ENCODE measurements around the gene ABCG1.

The ABCG1 gene

GRCh38 chr21:42317341-42317741 is 98.4 kb downstream of the ABCG1 start:
- DNase-seq (ENCODE audit: extremely low read depth in 1 of 2, low read depth in 1 of 2) = no peak

GRCh38 chr21:42317826-42318746 is 99.1 kb downstream of the ABCG1 start:
- no peak for DNase-seq (ENCODE audit: extremely low read depth in 1 of 2, low read depth in 1 of 2)

DNA sequence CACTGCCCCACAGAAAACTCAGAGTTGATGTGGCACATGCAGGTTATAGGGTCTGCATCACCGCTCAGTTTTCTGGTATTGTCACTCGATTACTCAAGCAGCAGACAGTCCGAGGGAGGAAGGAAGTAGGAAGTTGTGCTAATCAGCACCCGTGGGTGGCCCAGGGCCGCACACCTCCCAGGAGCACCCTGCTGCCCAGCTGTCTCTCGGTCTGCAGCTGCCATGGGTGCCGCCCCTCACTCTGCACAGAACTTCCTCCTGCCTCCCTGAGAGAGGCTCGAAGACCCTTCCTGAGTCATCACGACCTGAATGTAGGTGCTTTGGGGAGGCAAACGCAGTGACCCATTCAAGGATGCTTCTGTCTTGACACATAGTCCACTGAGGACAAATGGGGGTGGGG is 100.4 kb downstream of the ABCG1 start:
- no peak for DNase-seq (ENCODE audit: extremely low read depth in 1 of 2, low read depth in 1 of 2)

DNA sequence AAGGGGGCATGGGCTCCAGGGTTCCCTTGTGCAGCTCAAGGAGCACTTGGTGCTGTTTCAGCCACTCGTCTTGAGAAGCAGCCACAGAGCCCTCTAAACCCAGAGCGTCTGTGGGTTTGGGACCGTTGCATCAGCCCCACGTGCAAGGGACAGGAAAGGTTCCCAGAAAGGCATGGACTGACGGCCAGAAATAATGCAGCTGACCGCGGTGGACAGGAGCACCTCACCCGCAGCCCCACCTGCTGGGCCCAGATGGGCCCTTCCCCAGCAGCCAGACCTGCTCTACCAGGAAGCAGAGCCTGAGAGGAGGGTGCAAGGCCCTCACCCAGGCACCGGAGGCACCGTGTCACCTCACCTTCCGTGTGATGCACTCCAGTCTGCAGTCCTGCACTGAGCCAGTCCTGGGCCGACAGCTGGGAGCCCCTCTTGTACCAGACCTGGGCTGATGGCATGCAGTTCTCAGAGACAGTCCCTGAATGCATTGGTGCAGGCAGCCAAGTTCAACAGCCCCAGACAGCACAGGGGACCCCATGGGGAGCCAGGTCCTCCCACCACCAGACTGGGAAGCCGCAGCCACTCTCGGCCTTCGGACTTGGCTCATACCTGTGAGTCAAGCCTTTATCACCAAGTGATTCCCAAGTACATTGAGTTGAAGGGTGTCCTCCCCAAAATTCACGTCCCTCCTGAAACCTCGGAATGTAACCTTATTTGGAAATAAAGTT is 101.1 kb downstream of the ABCG1 start:
- DNase-seq (ENCODE audit: extremely low read depth in 1 of 2, low read depth in 1 of 2) = no peak

GRCh38 chr21:42320791-42321190 is 101.9 kb downstream of the ABCG1 start:
- DNase-seq (ENCODE audit: extremely low read depth in 1 of 2, low read depth in 1 of 2) = no peak

DNA sequence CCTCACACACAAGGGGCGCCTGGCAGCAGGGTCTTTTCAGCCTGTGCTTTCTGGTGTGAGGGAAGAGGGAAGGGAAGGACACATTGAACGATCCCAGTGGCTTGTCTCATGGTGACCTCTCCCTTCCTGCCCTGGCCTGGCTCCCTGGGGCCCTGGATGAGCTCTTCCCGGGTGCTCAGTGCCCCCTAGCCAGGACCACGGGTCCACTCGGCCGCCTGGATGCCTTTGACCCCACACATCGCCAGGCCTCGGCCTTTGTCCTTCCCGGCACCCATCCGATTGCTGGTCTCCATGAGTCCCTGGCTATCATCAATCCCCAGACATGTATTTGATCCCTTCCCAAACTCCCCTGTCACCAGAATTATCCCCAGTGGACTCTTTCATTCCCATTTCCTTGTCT is 102.3 kb downstream of the ABCG1 start:
- DNase-seq (ENCODE audit: extremely low read depth in 1 of 2, low read depth in 1 of 2) = no peak

GRCh38 chr21:42321845-42322244 is 102.9 kb downstream of the ABCG1 start:
- no peak for DNase-seq (ENCODE audit: extremely low read depth in 1 of 2, low read depth in 1 of 2)

GRCh38 chr21:42324896-42325295 is 106.0 kb downstream of the ABCG1 start:
- no peak for DNase-seq (ENCODE audit: extremely low read depth in 1 of 2, low read depth in 1 of 2)

- no peak for DNase-seq (ENCODE audit: extremely low read depth in 1 of 2, low read depth in 1 of 2)
Measured at GRCh38 chr21:42330380-42331371, 111.7 kb downstream of the ABCG1 start.

DNA sequence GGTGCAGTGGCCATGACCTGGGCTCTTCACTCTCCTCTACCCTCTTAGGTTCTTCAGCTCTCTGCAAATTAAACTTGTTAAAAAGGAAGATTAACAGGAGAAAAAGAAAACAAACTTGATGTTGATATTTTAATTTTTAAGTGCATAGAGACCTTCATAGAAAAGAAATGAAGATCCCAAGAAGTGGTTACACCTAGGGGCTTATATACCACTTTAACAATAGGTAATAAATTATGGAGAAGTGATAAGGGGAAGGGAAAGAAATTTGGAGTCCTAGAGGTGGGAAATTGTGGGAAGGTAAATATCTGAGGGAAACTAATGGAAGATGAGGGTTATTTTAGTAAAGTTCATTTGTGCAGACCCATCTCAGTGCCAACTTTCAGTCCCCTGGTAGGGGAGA is 112.7 kb downstream of the ABCG1 start:
- DNase-seq (ENCODE audit: extremely low read depth in 1 of 2, low read depth in 1 of 2) = no peak

DNA sequence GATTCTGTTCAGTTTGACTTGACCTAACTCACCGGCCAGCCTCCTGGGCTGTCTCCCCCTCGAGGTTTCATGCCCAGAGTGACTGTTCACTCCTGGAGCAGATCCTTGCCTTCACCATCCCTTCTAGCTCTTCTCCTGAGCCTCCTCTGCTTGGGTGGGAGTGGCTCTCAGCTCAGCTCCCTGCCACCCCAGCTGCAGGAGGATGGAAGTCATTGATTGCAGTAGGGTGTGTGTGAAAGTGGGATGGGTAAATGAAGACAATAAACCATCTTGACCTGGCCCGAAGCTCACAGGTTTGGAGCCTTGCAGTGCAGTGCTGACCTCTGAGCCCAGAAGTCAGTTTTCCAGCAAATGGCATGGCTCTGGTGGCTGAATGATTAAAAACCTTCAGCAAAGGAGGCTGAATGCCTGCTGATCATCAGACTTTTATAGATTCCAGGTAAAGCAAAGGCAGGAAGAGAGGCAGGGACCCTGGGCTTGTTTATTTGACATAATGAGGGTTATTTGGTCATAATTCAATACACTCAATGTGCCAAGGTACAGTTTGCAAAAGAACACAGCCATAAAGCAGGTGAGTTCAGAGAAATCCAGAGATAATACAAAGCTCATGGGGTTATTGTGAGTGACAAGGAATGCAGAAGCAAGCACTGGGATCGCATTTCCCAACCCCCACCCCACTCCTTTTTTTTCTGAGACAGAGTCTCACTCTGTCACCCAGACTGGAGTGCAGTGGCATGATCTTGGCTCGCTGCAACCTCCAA is 113.8 kb downstream of the ABCG1 start:
- DNase-seq (ENCODE audit: extremely low read depth in 1 of 2, low read depth in 1 of 2) = no peak

DNA sequence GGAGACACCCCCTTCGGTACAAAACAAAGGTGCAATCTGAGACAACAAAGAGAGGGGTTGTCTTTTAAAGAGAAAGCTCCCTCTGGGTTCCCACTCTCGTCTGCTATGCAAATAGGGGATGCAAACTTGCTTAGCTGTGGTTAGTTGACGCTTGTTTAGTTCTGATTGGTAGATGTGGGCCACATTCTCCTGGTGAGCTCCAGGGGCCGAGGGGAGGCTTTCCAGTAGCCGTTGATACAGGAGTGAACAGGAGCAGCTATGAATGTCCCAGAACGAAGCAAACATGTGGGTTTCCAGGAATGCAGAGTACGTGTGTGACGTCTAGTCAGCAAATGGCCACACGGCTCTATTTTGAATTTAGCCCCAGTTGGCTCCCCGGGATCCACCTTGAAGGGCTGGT is 117.1 kb downstream of the ABCG1 start:
- no peak for DNase-seq (ENCODE audit: extremely low read depth in 1 of 2, low read depth in 1 of 2)

DNA sequence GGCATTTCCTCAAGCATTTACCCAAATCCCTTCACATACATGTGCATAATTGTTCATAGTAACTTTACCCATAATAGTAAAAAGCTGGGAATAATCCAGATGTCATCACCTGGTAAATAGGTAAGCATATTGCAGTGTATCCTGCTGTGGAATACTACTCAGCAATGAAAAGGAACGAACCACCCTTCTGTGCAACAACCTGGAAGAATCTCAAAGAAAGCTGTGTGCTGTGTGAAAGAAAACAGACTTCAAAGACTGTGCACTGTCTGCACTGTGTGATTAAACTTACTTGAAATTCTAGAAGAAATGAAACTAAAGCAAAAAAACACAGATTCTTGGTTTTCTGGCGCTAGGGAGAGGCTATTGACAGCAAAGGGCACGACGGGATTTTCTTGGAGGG is 118.3 kb downstream of the ABCG1 start:
- DNase-seq (ENCODE audit: extremely low read depth in 1 of 2, low read depth in 1 of 2) = no peak

DNA sequence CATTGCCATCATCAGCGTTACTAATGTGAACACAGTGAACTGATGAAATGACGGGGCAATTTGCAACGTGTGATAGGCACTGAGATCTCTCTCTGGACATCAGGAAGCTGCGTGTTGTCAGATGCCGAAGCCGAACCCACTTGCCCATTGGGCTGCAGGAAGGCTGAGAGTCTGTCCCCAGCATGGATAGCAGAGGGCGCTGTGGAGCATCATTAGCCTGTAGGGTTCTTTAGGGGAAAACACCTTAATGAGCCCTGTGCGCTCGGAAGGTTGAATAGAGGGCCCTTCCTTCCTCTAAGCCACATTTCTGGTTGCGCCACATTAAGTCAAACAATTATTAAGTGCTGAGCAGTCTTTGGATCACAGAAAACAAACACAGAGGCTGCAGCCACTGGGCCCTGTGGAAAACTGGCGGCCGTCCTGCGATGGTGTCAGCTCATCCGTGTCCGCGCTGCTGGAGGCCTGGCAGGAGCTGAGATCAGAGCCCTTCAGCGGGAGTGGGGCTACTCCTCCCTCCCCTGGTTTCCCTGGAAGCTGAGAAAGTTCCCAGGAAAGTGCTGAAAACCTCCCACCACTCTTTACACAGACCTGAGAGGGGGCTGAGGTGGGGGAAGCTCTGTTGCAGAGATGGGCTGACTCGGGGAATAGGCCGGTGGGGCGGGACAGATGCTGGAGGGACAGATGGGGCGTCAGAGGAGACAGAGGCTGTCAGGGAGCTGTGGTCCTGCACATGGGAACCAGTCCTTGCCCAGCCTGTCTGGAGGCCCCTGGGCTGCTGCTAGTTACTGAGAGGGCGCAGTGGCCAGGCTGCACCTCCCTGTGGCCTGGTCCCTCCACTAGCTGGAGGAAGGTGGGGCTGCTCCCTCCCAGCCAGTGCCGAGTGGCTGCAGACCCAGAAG is 119.1 kb downstream of the ABCG1 start:
- DNase-seq (ENCODE audit: extremely low read depth in 1 of 2, low read depth in 1 of 2) = peak; percentile 67 to 75

DNA sequence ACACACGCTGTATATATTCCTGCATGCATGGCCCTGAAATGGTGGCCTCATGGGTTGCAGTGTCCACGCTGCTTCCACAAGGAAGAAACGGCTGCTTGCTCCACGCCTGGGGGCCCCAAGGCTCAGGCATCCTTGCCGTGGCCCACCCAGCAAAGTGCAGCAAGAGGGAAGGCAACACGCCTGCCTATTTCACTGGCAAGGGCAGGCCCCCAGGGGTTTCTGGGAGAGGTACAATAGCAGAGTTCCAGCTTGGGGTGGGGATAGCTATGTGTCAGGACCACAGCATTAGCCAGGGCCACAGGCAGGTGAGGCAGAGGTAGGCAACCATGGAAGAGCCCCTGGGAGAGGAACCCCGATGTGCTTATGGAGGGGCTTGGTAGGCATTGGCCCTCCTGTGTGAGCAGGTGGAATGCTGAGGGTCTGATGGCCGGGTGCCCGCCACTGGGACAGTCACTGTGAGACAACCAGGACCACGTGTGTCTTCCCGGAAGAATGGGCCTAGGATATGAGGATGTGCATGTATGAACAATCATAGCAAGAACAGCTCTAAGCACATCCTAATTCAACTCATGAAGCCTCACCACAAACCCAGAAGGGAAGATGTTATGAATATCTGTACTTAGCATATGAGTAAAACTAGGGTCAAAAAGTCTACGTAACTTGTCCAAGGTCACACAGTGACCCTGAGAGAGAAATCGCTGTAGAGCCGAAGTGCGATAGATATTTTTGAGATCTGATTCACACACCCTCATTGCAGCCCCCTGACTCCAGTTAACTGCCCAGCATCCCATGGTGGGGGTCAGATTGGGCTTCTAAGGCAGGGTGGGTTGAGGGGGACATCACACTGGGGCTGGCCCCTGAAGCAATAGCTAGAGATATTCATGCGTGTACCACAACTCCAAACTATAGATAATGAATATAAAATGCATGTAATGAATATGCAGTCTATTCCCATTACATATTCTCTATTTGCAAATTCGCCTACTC is 120.1 kb downstream of the ABCG1 start:
- no peak for DNase-seq (ENCODE audit: extremely low read depth in 1 of 2, low read depth in 1 of 2)

- DNase-seq (ENCODE audit: extremely low read depth in 1 of 2, low read depth in 1 of 2) = no peak
Measured at GRCh38 chr21:42340187-42341050, 121.5 kb downstream of the ABCG1 start.

Data from activated CD8-positive, alpha-beta memory T cell treated with anti-CD3 and anti-CD28 coated beads for 1 hour (primary cell).